HL-60 (cell line): ENCODE measurements around the gene DPP10.

Experiments used
- POLR2AphosphoS5 ChIP-seq: IDR thresholded peaks from 2 replicates; pipeline ENCODE4 v1.6.1; 2012; ENCODE audit warnings: low read depth
- TF ChIP-seq, protein P1 (sequence below): IDR thresholded peaks from one replicate; pipeline ENCODE4 v1.5.1; 2011; ENCODE audit warnings: low read length, control low read depth, inconsistent platforms; ENCODE audit not compliant: insufficient read depth

DNA sequence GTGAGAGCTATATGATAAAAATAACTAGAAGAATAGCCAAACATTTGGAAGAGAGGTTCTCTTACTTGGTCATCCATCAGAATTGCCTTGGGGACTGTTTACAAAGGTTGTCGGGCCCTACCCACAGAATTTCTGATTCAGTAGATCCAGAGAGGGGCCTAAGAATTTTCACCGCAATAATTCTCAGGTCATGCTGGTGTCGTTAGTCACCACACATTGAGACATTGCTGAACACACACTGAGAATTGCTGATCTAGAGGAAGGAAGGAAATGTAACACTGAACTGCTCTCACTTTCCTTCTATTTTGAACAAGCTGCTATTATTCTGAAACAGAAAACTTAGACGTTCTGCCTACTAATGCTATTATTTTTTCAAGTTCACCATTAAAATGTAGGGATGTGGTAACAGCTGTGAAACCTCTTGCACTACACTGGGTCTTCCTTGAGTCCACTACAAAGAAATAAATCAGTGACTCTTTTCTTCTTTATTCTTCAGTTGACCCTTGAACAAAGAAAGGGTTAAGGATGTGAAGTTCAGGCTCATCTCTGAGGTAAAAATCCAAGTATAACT lies 491.3 kb downstream of the DPP10 start:
- TF ChIP-seq, protein P1, sequence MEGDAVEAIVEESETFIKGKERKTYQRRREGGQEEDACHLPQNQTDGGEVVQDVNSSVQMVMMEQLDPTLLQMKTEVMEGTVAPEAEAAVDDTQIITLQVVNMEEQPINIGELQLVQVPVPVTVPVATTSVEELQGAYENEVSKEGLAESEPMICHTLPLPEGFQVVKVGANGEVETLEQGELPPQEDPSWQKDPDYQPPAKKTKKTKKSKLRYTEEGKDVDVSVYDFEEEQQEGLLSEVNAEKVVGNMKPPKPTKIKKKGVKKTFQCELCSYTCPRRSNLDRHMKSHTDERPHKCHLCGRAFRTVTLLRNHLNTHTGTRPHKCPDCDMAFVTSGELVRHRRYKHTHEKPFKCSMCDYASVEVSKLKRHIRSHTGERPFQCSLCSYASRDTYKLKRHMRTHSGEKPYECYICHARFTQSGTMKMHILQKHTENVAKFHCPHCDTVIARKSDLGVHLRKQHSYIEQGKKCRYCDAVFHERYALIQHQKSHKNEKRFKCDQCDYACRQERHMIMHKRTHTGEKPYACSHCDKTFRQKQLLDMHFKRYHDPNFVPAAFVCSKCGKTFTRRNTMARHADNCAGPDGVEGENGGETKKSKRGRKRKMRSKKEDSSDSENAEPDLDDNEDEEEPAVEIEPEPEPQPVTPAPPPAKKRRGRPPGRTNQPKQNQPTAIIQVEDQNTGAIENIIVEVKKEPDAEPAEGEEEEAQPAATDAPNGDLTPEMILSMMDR, result no peak
- TF ChIP-seq POLR2AphosphoS5, result no peak
